Mesenchymal stem cell (in vitro differentiated cells and primary cell): ENCODE results near the gene VAMP8.
A peak's percentile ranks its signal among the peaks of the same experiment; 100 is the strongest.

Experiments
- DNase-seq: peaks from one replicate; pipeline ENCODE4 v3.0.0-alpha.2; 2013
- H2AFZ ChIP-seq: one replicate; pipeline ENCODE4 v1.6.1; 2013; ENCODE audit warnings: low read depth, mild to moderate bottlenecking, control low read depth, inconsistent platforms, low read length, moderate library complexity
- H2AK5ac ChIP-seq: 2 replicates; pipeline ENCODE4 v1.6.1; 2013; ENCODE audit warnings: low read length, moderate library complexity, mild to moderate bottlenecking, inconsistent platforms; ENCODE audit not compliant: severe bottlenecking
- H2BK120ac ChIP-seq: one replicate; pipeline ENCODE4 v1.6.1; 2013; ENCODE audit warnings: low read depth, mild to moderate bottlenecking, inconsistent platforms, low read length, moderate library complexity
- H2BK12ac ChIP-seq, 2 experiments: one replicate each; pipeline ENCODE4 v1.6.1; 2013; ENCODE audit warnings: inconsistent platforms in 2 of 2, low read length in 2 of 2, mild to moderate bottlenecking in 2 of 2, moderate library complexity in 2 of 2, control low read depth in 1 of 2
- H2BK15ac ChIP-seq: one replicate; pipeline ENCODE4 v1.6.1; 2013; ENCODE audit warnings: mild to moderate bottlenecking, low read depth, inconsistent platforms; ENCODE audit not compliant: poor library complexity, severe bottlenecking
- H2BK5ac ChIP-seq: 2 replicates; pipeline ENCODE4 v1.6.1; 2013; ENCODE audit warnings: low read depth, mild to moderate bottlenecking, low read length, control low read depth, inconsistent platforms; ENCODE audit not compliant: poor library complexity, severe bottlenecking
- H3K14ac ChIP-seq, 2 experiments: one replicate each; pipeline ENCODE4 v1.6.1; 2013; ENCODE audit warnings: inconsistent platforms in 2 of 2, low read length in 2 of 2, control low read depth in 1 of 2, mild to moderate bottlenecking in 1 of 2, moderate library complexity in 1 of 2
- H3K18ac ChIP-seq, 2 experiments: one replicate each; pipeline ENCODE4 v1.6.1; 2013; ENCODE audit warnings: inconsistent platforms in 2 of 2, low read length in 2 of 2, control low read depth in 1 of 2, low read depth in 1 of 2, mild to moderate bottlenecking in 1 of 2
- H3K23ac ChIP-seq, 2 experiments: one replicate each; pipeline ENCODE4 v1.6.1; 2013; ENCODE audit warnings: inconsistent platforms in 2 of 2, low read length in 2 of 2, mild to moderate bottlenecking in 2 of 2, moderate library complexity in 2 of 2, control low read depth in 1 of 2
- H3K27ac ChIP-seq: 2 replicates; pipeline ENCODE4 v1.5.1; 2013; ENCODE audit warnings: mild to moderate bottlenecking, moderate library complexity, low read length, control low read depth, inconsistent platforms; ENCODE audit not compliant: poor library complexity, severe bottlenecking
- H3K27me3 ChIP-seq, 2 experiments: 2 replicates each; pipeline versions ENCODE4 v1.6.1 to v1.7.0; 2013; ENCODE audit warnings: low read length in 2 of 2, mild to moderate bottlenecking in 2 of 2, moderate library complexity in 2 of 2, control low read depth in 1 of 2, inconsistent platforms in 1 of 2; ENCODE audit not compliant: control insufficient read depth in 1 of 2, insufficient read depth in 1 of 2
- H3K36me3 ChIP-seq, 2 experiments: 2 replicates each; pipeline versions ENCODE4 v1.6.1 to v1.7.0; 2013; ENCODE audit warnings: low read length in 2 of 2, control low read depth in 1 of 2, inconsistent platforms in 1 of 2, low read depth in 1 of 2, mild to moderate bottlenecking in 1 of 2; ENCODE audit not compliant: insufficient read depth in 2 of 2, control insufficient read depth in 1 of 2
- H3K4ac ChIP-seq, 2 experiments: one replicate each; pipeline ENCODE4 v1.6.1; 2013; ENCODE audit warnings: inconsistent platforms in 2 of 2, low read length in 2 of 2, mild to moderate bottlenecking in 2 of 2, moderate library complexity in 2 of 2, control low read depth in 1 of 2, low read depth in 1 of 2
- H3K4me1 ChIP-seq: 2 replicates; pipeline ENCODE4 v1.6.1; 2013; ENCODE audit warnings: low read depth, low read length, control low read depth; ENCODE audit not compliant: control insufficient read depth, insufficient read depth
- H3K4me2 ChIP-seq: 2 replicates; pipeline ENCODE4 v1.6.1; 2013; ENCODE audit warnings: low read length, mild to moderate bottlenecking, inconsistent platforms; ENCODE audit not compliant: poor library complexity, severe bottlenecking
- H3K4me3 ChIP-seq, 2 experiments: 2 replicates each; pipeline versions ENCODE4 v1.5.1 to v1.7.0; 2013; ENCODE audit warnings: low read length in 2 of 2, mild to moderate bottlenecking in 2 of 2, control low read depth in 1 of 2, low read depth in 1 of 2; ENCODE audit not compliant: insufficient read depth in 1 of 2
- H3K79me1 ChIP-seq: replicated peaks from 2 replicates; pipeline ENCODE4 v1.6.1; 2013; ENCODE audit warnings: mild to moderate bottlenecking, control low read depth, low read length, inconsistent platforms; ENCODE audit not compliant: poor library complexity, severe bottlenecking
- H3K9ac ChIP-seq: 2 replicates; pipeline ENCODE4 v1.7.0; 2013; ENCODE audit warnings: mild to moderate bottlenecking, low read length, moderate library complexity
- H3K9me3 ChIP-seq: 2 replicates; pipeline ENCODE4 v1.7.0; 2013; ENCODE audit warnings: mild to moderate bottlenecking, low read length; ENCODE audit not compliant: control insufficient read depth
- H4K8ac ChIP-seq: one replicate; pipeline ENCODE4 v1.6.1; 2013; ENCODE audit warnings: inconsistent platforms, mild to moderate bottlenecking, low read length, moderate library complexity
- H4K91ac ChIP-seq: one replicate; pipeline ENCODE4 v1.6.1; 2013; ENCODE audit warnings: mild to moderate bottlenecking, low read length, inconsistent platforms
- WGBS: methylation state at CpG from one replicate; pipeline ENCODE4 v1.1.7; 2013; ENCODE audit warnings: mixed read lengths; 5-methylcytosine and 5-hydroxymethylcytosine counted together

The VAMP8 gene

GRCh38 chr2:85596026-85596333, 18.6 kb downstream of the VAMP8 start:
- peaks cover 48 to 50% of the 10 kb centered on the region in 2 experiments for H3K36me3 ChIP-seq
- peak overlapping the region in 1 of 2 experiments; percentile 31 for H2BK12ac ChIP-seq
- H3K4me1 ChIP-seq: peaks cover 23% of the 10 kb centered on the region
- peaks cover 32% of the 10 kb centered on the region for H3K79me1 ChIP-seq
- WGBS: 14% methylated on average over 10 of the region's 10 CpGs
- no peak overlapping the region for H2BK5ac ChIP-seq
- H3K14ac ChIP-seq: peak overlapping the region in 1 of 2 experiments; percentile 95
- DNase-seq: no peak
- H2AK5ac ChIP-seq: peak overlapping the region; percentile 18
- H3K18ac ChIP-seq: peak overlapping the region; percentile 25 to 95
- no peak overlapping the region for H3K23ac ChIP-seq
- H3K27me3 ChIP-seq: no peaks in the 10 kb centered on the region
- H3K27ac ChIP-seq: peak overlapping the region; percentile 81
- peak overlapping the region; percentile 41 for H4K8ac ChIP-seq
- H4K91ac ChIP-seq: no peak overlapping the region
- no peak overlapping the region for H2AFZ ChIP-seq
- H3K4me2 ChIP-seq: peak overlapping the region; percentile 74
- peak overlapping the region; percentile 34 for H2BK120ac ChIP-seq
- peak overlapping the region; percentile 94 for H3K9ac ChIP-seq
- H3K9me3 ChIP-seq: no peaks in the 10 kb centered on the region
- peak overlapping the region; percentile 90 to 92 for H3K4me3 ChIP-seq
- no peak overlapping the region for H2BK15ac ChIP-seq
- H3K4ac ChIP-seq: peak overlapping the region; percentile 37 to 98

GRCh38 chr2:85596486-85597143, 19.2 kb downstream of the VAMP8 start:
- 65% methylated on average over 2 of the region's 3 CpGs for WGBS
- H3K27me3 ChIP-seq: no peaks in the 10 kb centered on the region

GRCh38 chr2:85597241-85597640, 19.9 kb downstream of the VAMP8 start:
- no peak for DNase-seq
- H4K8ac ChIP-seq: no peak overlapping the region
- H3K9me3 ChIP-seq: no peaks in the 10 kb centered on the region
- peaks cover 40% of the 10 kb centered on the region for H3K79me1 ChIP-seq
- H3K4me3 ChIP-seq: peak overlapping the region in 1 of 2 experiments; percentile 92
- H3K23ac ChIP-seq: no peak overlapping the region
- H3K27me3 ChIP-seq: no peaks in the 10 kb centered on the region
- H3K18ac ChIP-seq: no peak overlapping the region
- H3K4me1 ChIP-seq: peaks cover 33% of the 10 kb centered on the region
- H2BK15ac ChIP-seq: no peak overlapping the region
- H3K9ac ChIP-seq: peak overlapping the region; percentile 94
- H2AFZ ChIP-seq: no peak overlapping the region
- H3K4ac ChIP-seq: no peak overlapping the region
- H3K36me3 ChIP-seq: peaks cover 48 to 50% of the 10 kb centered on the region in 2 experiments
- H2BK12ac ChIP-seq: no peak overlapping the region
- no peak overlapping the region for H4K91ac ChIP-seq
- no peak overlapping the region for H2BK5ac ChIP-seq
- H3K14ac ChIP-seq: no peak overlapping the region
- no peak overlapping the region for H2AK5ac ChIP-seq
- H2BK120ac ChIP-seq: no peak overlapping the region
- WGBS: 83% methylated on average over 5 of the region's 5 CpGs
- H3K27ac ChIP-seq: no peak overlapping the region
- H3K4me2 ChIP-seq: no peak overlapping the region

More at GRCh38 chr2:85596486-85597143, 19.2 kb downstream of the VAMP8 start:
- H3K27ac ChIP-seq: no peak overlapping the region
- peaks cover 36% of the 10 kb centered on the region for H3K79me1 ChIP-seq
- H3K23ac ChIP-seq: no peak overlapping the region
- H3K4me3 ChIP-seq: peak overlapping the region in 1 of 2 experiments; percentile 92
- H4K91ac ChIP-seq: no peak overlapping the region
- no peak overlapping the region for H4K8ac ChIP-seq
- peak overlapping the region; percentile 94 for H3K9ac ChIP-seq
- no peak overlapping the region for H3K4ac ChIP-seq
- H3K4me1 ChIP-seq: peaks cover 30% of the 10 kb centered on the region
- no peak overlapping the region for H2BK12ac ChIP-seq
- peaks cover 48 to 50% of the 10 kb centered on the region in 2 experiments for H3K36me3 ChIP-seq
- no peak overlapping the region for H2BK15ac ChIP-seq
- no peak for DNase-seq
- H3K14ac ChIP-seq: no peak overlapping the region
- H2BK120ac ChIP-seq: no peak overlapping the region
- no peak overlapping the region for H2BK5ac ChIP-seq
- no peak overlapping the region for H2AFZ ChIP-seq
- H2AK5ac ChIP-seq: no peak overlapping the region
- H3K9me3 ChIP-seq: no peaks in the 10 kb centered on the region
- H3K18ac ChIP-seq: no peak overlapping the region
- peak overlapping the region; percentile 74 for H3K4me2 ChIP-seq

DNA sequence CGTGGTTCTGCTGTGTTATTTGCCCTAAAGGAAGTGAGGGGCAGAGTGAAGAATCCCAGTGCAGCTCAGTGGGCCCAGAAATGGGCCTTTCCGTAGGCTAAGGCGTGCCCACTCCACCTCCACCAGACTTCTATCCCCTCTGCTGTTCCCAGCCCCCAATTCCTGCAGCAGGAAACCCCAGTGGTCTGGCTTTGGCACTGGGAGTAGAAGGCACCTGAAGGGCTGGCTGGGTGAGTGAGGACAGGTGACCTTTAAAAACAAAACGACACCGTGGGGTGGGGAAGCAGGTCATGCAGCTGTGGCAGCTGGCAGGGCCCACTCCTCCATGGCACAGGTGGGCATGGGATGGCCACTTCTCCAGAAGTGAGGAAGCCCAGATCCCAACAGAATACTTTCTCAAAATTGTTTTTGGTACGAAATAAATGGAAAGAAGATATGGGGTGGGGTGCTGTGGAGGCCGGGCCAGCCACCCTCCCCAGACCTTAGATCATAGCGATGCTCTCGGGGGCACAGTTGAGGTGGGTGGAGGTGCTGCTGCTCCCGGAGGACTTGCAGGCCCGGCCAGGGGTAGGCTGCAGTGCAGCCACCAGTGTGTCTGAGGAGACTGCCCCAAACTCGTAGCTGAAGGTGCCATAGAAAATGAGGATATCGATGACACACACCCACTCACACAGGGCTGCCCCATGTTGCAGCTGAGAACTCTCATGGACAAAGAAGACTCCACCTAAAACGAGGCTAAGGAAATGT, 21.4 kb downstream of the VAMP8 start:
- Histone ChIP-seq H4K91ac (no peak overlapping the region), H3K14ac (no peak overlapping the region), H2BK12ac (no peak overlapping the region), H3K4me2 (no peak overlapping the region), H3K4me1 (peaks cover 34% of the 10 kb centered on the region), H3K9me3 (no peaks in the 10 kb centered on the region), H3K36me3 (peaks cover 42 to 43% of the 10 kb centered on the region in 2 experiments), H2BK120ac (no peak overlapping the region), H3K4me3 (no peak overlapping the region), H3K4ac (no peak overlapping the region), H3K18ac (no peak overlapping the region), H2AFZ (no peak overlapping the region), H3K9ac (no peak overlapping the region), H3K27me3 (no peaks in the 10 kb centered on the region), H3K79me1 (peaks cover 40% of the 10 kb centered on the region), H2BK5ac (no peak overlapping the region), H3K23ac (no peak overlapping the region), H2BK15ac (no peak overlapping the region), H4K8ac (no peak overlapping the region), H2AK5ac (no peak overlapping the region), H3K27ac (no peak overlapping the region)
- DNase-seq: no peak
- 96% methylated on average over 11 of the region's 14 CpGs for WGBS
